Measurements from ENCODE around the gene NKX2-1. TPM values are rescaled to one million over a fixed set of nuclear protein-coding genes. Genes with fewer than 3 reads are reported as not detected.

Gene NKX2-1
- total RNA-seq, 1 donor from 2014 or later: not detected

DNA sequence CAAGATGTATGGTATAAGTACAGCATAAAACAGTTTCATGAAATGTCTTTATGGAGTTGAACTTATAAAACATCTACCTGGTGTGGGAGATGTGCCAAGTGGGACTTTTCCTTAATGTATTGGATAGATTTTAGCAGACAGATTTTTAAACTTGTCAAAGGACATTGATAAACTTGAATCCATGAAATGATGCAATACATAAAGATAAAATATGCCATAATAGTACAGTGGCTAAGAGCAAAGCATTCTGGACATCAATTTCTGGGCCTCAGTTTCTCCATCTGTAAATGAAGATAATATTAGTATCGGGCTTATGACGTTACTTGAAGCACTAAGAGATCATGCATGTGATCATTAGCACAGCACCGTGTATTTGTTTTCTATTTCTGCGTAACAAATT, 45.4 kb downstream of the NKX2-1 start:
- peaks cover 1% of the 10 kb centered on the region for H3K4me1 Mint-ChIP-seq
- no peaks in the 10 kb centered on the region for H3K9me3 Mint-ChIP-seq
- no peaks in the 10 kb centered on the region for H3K27me3 Mint-ChIP-seq
- H3K4me3 Mint-ChIP-seq: no peak overlapping the region
- H3K27ac Mint-ChIP-seq: no peak overlapping the region
- no peaks in the 10 kb centered on the region for H3K36me3 Mint-ChIP-seq (ENCODE audit: low read depth)
- no peak for DNase-seq
- intact Hi-C loops (cut with micrococcal nuclease): no loop called here

DNA sequence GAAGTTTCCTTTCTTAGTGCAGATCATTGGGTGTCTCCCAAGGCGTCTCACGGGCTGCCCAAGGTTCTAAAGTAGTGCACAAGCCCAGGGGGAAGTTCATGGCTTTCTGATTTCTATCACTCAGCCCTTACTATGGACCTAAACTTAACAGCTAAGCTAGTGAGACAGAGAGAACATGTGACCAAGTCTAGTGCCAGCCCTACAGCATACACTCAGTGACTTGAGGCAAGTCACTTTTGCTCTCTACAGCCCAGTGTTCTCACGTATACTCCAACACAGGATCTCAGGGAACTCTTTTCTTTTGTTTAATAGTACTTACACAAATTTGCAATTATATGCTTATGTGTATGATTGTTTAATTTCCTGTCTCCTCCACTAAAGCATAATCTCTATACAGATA, 48.6 kb downstream of the NKX2-1 start:
- H3K27ac Mint-ChIP-seq: no peak overlapping the region
- no peaks in the 10 kb centered on the region for H3K27me3 Mint-ChIP-seq
- intact Hi-C loops (cut with micrococcal nuclease): no loop called here

GRCh38 chr14:36467332-36467731, 52.7 kb downstream of the NKX2-1 start:
- Mint-ChIP-seq H3K36me3 (ENCODE audit: low read depth) (no peaks in the 10 kb centered on the region), H3K4me1 (no peaks in the 10 kb centered on the region), H3K9me3 (no peaks in the 10 kb centered on the region), H3K27ac (no peak overlapping the region), H3K4me3 (no peak overlapping the region), H3K27me3 (no peaks in the 10 kb centered on the region)
- intact Hi-C loops (cut with micrococcal nuclease): no loop called here
- DNase-seq: no peak

More for the DNA sequence above, 48.6 kb downstream of the NKX2-1 start:
- H3K36me3 Mint-ChIP-seq (ENCODE audit: low read depth): no peaks in the 10 kb centered on the region
- peak; percentile 22 for DNase-seq
- no peaks in the 10 kb centered on the region for H3K4me1 Mint-ChIP-seq
- H3K4me3 Mint-ChIP-seq: no peak overlapping the region
- no peaks in the 10 kb centered on the region for H3K9me3 Mint-ChIP-seq

Other genes starting within 250 kb of the NKX2-1 start
- 30.3 and 31.3 TPM in 2 replicates for gene MBIP, start 199.6 kb downstream of the NKX2-1 start, total RNA-seq
- not detected in 2 replicates for gene NKX2-8, start 62.4 kb upstream of the NKX2-1 start, total RNA-seq
- gene PAX9, start 141.6 kb upstream of the NKX2-1 start, total RNA-seq: not detected in 2 replicates

Data from activated CD4-positive, alpha-beta T cell treated with anti-CD3 and anti-CD28 coated beads, Interleukin-2, amount 10 ng/mL, durations not matched to agents 24 days and 14 days (primary cell).